Stimulated activated CD4-positive, alpha-beta T cell treated with anti-CD3 and anti-CD28 coated beads, Interleukin-4, amount 100 ng/mL, for 1 hour (primary cell): ENCODE results near the gene POLD1.
A peak's percentile ranks its signal among the peaks of the same experiment; 100 is the strongest.

Source experiments
- DNase-seq: peaks from one replicate; pipeline ENCODE4 v3.0.0-alpha.2; 2020

Gene POLD1

GRCh38 chr19:50394017-50394416 lies 9.9 kb downstream of the POLD1 start:
- DNase-seq: no peak

- DNase-seq: no peak
Measured at GRCh38 chr19:50398675-50399367, 14.7 kb downstream of the POLD1 start.

- no peak for DNase-seq
Measured at GRCh38 chr19:50399368-50399745, 15.2 kb downstream of the POLD1 start.

- no peak for DNase-seq
Measured at GRCh38 chr19:50401605-50402450, 17.7 kb downstream of the POLD1 start.

GRCh38 chr19:50402544-50403301 lies 18.6 kb downstream of the POLD1 start:
- no peak for DNase-seq

- DNase-seq: no peak
Measured at GRCh38 chr19:50406156-50406820, 22.1 kb downstream of the POLD1 start.

GRCh38 chr19:50406829-50407228 lies 22.7 kb downstream of the POLD1 start:
- DNase-seq: no peak

GRCh38 chr19:50409347-50409746 lies 25.2 kb downstream of the POLD1 start:
- DNase-seq: no peak

- DNase-seq: no peak
Measured at GRCh38 chr19:50410109-50410508, 26.0 kb downstream of the POLD1 start.

GRCh38 chr19:50412419-50412818 lies 28.3 kb downstream of the POLD1 start:
- DNase-seq: no peak

- no peak for DNase-seq
Measured at GRCh38 chr19:50413096-50413495, 28.9 kb downstream of the POLD1 start.

GRCh38 chr19:50413531-50413930 lies 29.4 kb downstream of the POLD1 start:
- DNase-seq: no peak

- peak; percentile 81 for DNase-seq
Measured at GRCh38 chr19:50414864-50415660, 30.9 kb downstream of the POLD1 start.

GRCh38 chr19:50415661-50416033 lies 31.5 kb downstream of the POLD1 start:
- DNase-seq: no peak

GRCh38 chr19:50416034-50416977 lies 32.2 kb downstream of the POLD1 start:
- no peak for DNase-seq

GRCh38 chr19:50417111-50418081 lies 33.2 kb downstream of the POLD1 start:
- no peak for DNase-seq

GRCh38 chr19:50418176-50419021 lies 34.3 kb downstream of the POLD1 start, which contains the start of gene SPIB:
Gene SPIB (plus strand): TSS chr19:50418938. CDS start chr19:50418963, 25 bp downstream.
- no peak for DNase-seq

- DNase-seq: no peak
Measured at GRCh38 chr19:50419022-50419579, 35.0 kb downstream of the POLD1 start.
